Neural cell (in vitro differentiated cells): ENCODE results near the gene CAAP1. TPM values are rescaled to one million over a fixed set of nuclear protein-coding genes. Genes with fewer than 3 reads are reported as not detected.

Experiments
- H2AFZ ChIP-seq: fragments of 200-600, 300-800 bp; sonication (generic), shearing (Covaris generic); 2 replicates; pipeline ENCODE4 v1.6.0; 2014; ENCODE audit warnings: low read depth, mild to moderate bottlenecking, antibody characterized with exemption, low read length, moderate library complexity
- H3F3A ChIP-seq: fragments of 200-600 bp; shearing (Covaris generic); 2 replicates; pipeline ENCODE4 v1.6.1; 2016; ENCODE audit warnings: mild to moderate bottlenecking, moderate library complexity, mixed read lengths, antibody characterized with exemption, low read length; ENCODE audit not compliant: insufficient read depth, poor library complexity, severe bottlenecking
- H3K27ac ChIP-seq: fragments of 200-600, 300-800 bp; sonication (generic), shearing (Covaris generic); 2 replicates; pipeline ENCODE4 v1.5.1; 2014; ENCODE audit warnings: mild to moderate bottlenecking, low read length, moderate library complexity
- H3K27me3 ChIP-seq: fragments of 300-800, 200-600 bp; sonication (generic), shearing (Covaris generic); 2 replicates; pipeline ENCODE4 v1.6.0; 2014; ENCODE audit warnings: mild to moderate bottlenecking, low read depth, low read length, moderate library complexity; ENCODE audit not compliant: insufficient read depth
- H3K36me3 ChIP-seq: fragments of 300-800, 200-600 bp; sonication (generic), shearing (Covaris generic); 2 replicates; pipeline ENCODE4 v1.5.1; 2014; ENCODE audit warnings: mild to moderate bottlenecking, antibody characterized with exemption, low read length, moderate library complexity; ENCODE audit not compliant: insufficient read depth
- H3K4me2 ChIP-seq: fragments of 300-800, 200-600 bp; sonication (generic), shearing (Covaris generic); 2 replicates; pipeline ENCODE4 v1.6.0; 2014; ENCODE audit warnings: mild to moderate bottlenecking, low read length
- H3K4me3 ChIP-seq: fragments of 300-800, 200-600 bp; sonication (generic), shearing (Covaris generic); 2 replicates; pipeline ENCODE4 v1.5.1; 2014; ENCODE audit warnings: mild to moderate bottlenecking, low read length, moderate library complexity
- H3K79me2 ChIP-seq: fragments of 200-600 bp; shearing (Covaris generic); replicated peaks from 2 replicates; pipeline ENCODE4 v1.6.0; 2014; ENCODE audit warnings: mild to moderate bottlenecking, low read length, moderate library complexity; ENCODE audit not compliant: insufficient read depth
- H3K9ac ChIP-seq: fragments of 300-800, 200-600 bp; sonication (generic), shearing (Covaris generic); 2 replicates; pipeline ENCODE4 v1.6.1; 2016; ENCODE audit warnings: mild to moderate bottlenecking, low read length, mixed read lengths
- H3K9me2 ChIP-seq: fragments of 200-600 bp; shearing (Covaris generic); 2 replicates; pipeline ENCODE4 v1.6.1; 2016; ENCODE audit warnings: mild to moderate bottlenecking, low read length, mixed read lengths; ENCODE audit not compliant: insufficient read depth
- H3K9me3 ChIP-seq: fragments of 200-600, 300-800 bp; sonication (generic), shearing (Covaris generic); 2 replicates; pipeline ENCODE4 v1.6.1; 2016; ENCODE audit warnings: mild to moderate bottlenecking, mixed run types, low read length, moderate library complexity, mixed read lengths
- H4K20me1 ChIP-seq: fragments of 200-600 bp; shearing (Covaris generic); 2 replicates; pipeline ENCODE4 v1.6.1; 2016; ENCODE audit warnings: mild to moderate bottlenecking, mixed run types; ENCODE audit not compliant: insufficient read depth
- EP300 ChIP-seq: fragments of 450-650 bp; conservative IDR thresholded peaks from 2 replicates; pipeline ENCODE4 v1.6.1; 2014; ENCODE audit warnings: antibody characterized with exemption, mild to moderate bottlenecking, moderate library complexity; ENCODE audit not compliant: poor library complexity, severe bottlenecking
- EZH2 ChIP-seq: fragments of 200-600, 300-800 bp; shearing (Covaris generic), sonication (generic); IDR thresholded peaks from 2 replicates; pipeline ENCODE4 v1.6.1; 2014; ENCODE audit warnings: antibody characterized with exemption, low read length, borderline replicate concordance, mild to moderate bottlenecking; ENCODE audit not compliant: insufficient read depth, poor library complexity, severe bottlenecking
- MXI1 ChIP-seq: fragments of 450-650 bp; conservative IDR thresholded peaks from 2 replicates; pipeline ENCODE4 v1.6.1; 2014; ENCODE audit warnings: antibody characterized with exemption, mild to moderate bottlenecking; ENCODE audit not compliant: poor library complexity, severe bottlenecking
- POLR2AphosphoS5 ChIP-seq: IDR thresholded peaks from 2 replicates; pipeline ENCODE4 v1.6.1; 2012
- RAD21 ChIP-seq: fragments of 450-650 bp; conservative IDR thresholded peaks from 2 replicates; pipeline ENCODE4 v1.6.1; 2014; ENCODE audit warnings: antibody characterized with exemption, mild to moderate bottlenecking, moderate library complexity
- REST ChIP-seq: IDR thresholded peaks from 2 replicates; pipeline ENCODE4 v1.6.1; 2012; ENCODE audit warnings: borderline replicate concordance
- SMC3 ChIP-seq: fragments of 450-650 bp; conservative IDR thresholded peaks from 2 replicates; pipeline ENCODE4 v1.6.1; 2014; ENCODE audit warnings: antibody characterized with exemption, mild to moderate bottlenecking, moderate library complexity; ENCODE audit not compliant: poor library complexity
- TAF1 ChIP-seq: IDR thresholded peaks from 2 replicates; pipeline ENCODE4 v1.6.1; 2012; ENCODE audit warnings: low read depth
- polyA plus RNA-seq: library from polyadenylated mRNA; depleted of rRNA; stranded (reverse); fragments of >200 nt; gene quantifications from 2 replicates; pipeline ENCODE4 v1.2.3, GENCODE V29; 2014
- TF ChIP-seq, protein P1 (sequence below): fragments of 450-650 bp; IDR thresholded peaks from 2 replicates; pipeline ENCODE4 v1.5.1; 2014; ENCODE audit warnings: antibody characterized with exemption, mild to moderate bottlenecking, moderate library complexity; ENCODE audit not compliant: poor library complexity, severe bottlenecking

CAAP1 gene
- polyA plus RNA-seq, 1 donor from 2014 or later: 14.9 TPM

GRCh38 chr9:26870292-26870691 is 22.3 kb downstream of the CAAP1 start:
- Histone ChIP-seq H3K36me3 (no peaks in the 10 kb centered on the region), H3K27ac (no peak overlapping the region), H3K9me2 (no peaks in the 10 kb centered on the region), H3F3A (no peaks in the 10 kb centered on the region), H2AFZ (no peak overlapping the region), H4K20me1 (no peaks in the 10 kb centered on the region), H3K4me2 (no peak overlapping the region), H3K27me3 (no peaks in the 10 kb centered on the region), H3K9ac (no peak overlapping the region), H3K4me3 (no peak overlapping the region), H3K79me2 (no peaks in the 10 kb centered on the region), H3K9me3 (no peaks in the 10 kb centered on the region)
- no peak for TF ChIP-seq SMC3
- TF ChIP-seq EZH2: no peak

GRCh38 chr9:26863074-26863473 is 29.5 kb downstream of the CAAP1 start:
- no peaks in the 10 kb centered on the region for H4K20me1 ChIP-seq
- no peak overlapping the region for H2AFZ ChIP-seq
- H3K4me2 ChIP-seq: no peak overlapping the region
- no peak overlapping the region for H3K27ac ChIP-seq
- no peak overlapping the region for H3K9ac ChIP-seq
- H3K9me2 ChIP-seq: no peaks in the 10 kb centered on the region
- H3K36me3 ChIP-seq: no peaks in the 10 kb centered on the region
- no peaks in the 10 kb centered on the region for H3K9me3 ChIP-seq
- H3F3A ChIP-seq: no peaks in the 10 kb centered on the region
- H3K27me3 ChIP-seq: no peaks in the 10 kb centered on the region
- H3K79me2 ChIP-seq: no peaks in the 10 kb centered on the region
- TF ChIP-seq EP300 (no peak), TAF1 (no peak), MXI1 (no peak), EZH2 (no peak), REST (no peak), SMC3 (peak; percentile 72), RAD21 (peak; percentile 70), POLR2AphosphoS5 (no peak)
- TF ChIP-seq, protein P1, sequence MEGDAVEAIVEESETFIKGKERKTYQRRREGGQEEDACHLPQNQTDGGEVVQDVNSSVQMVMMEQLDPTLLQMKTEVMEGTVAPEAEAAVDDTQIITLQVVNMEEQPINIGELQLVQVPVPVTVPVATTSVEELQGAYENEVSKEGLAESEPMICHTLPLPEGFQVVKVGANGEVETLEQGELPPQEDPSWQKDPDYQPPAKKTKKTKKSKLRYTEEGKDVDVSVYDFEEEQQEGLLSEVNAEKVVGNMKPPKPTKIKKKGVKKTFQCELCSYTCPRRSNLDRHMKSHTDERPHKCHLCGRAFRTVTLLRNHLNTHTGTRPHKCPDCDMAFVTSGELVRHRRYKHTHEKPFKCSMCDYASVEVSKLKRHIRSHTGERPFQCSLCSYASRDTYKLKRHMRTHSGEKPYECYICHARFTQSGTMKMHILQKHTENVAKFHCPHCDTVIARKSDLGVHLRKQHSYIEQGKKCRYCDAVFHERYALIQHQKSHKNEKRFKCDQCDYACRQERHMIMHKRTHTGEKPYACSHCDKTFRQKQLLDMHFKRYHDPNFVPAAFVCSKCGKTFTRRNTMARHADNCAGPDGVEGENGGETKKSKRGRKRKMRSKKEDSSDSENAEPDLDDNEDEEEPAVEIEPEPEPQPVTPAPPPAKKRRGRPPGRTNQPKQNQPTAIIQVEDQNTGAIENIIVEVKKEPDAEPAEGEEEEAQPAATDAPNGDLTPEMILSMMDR: peak; percentile 65
- H3K4me3 ChIP-seq: no peak overlapping the region
